Measurements from ENCODE around the gene SRD5A1.

DNA sequence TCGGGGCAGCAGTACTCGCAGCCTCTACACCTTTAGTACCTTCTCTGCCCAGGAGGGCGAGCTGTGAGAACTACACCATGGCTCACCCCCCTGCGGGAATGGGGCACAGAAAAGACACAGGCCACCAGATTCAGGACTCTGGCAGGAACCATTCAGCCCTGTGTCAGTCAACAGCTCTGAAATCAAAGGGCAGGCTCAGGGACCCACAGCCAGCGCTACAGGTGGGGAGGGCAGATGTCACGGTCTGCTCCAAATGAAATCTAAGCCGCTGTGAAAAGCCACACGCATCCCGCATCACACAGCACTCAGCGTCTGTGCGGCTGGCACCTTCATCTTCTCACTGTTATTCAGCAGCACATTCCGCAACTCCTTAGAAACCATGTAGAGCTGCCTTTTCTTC lies 28.3 kb upstream of the SRD5A1 start:
- TF ChIP-seq, protein P1, sequence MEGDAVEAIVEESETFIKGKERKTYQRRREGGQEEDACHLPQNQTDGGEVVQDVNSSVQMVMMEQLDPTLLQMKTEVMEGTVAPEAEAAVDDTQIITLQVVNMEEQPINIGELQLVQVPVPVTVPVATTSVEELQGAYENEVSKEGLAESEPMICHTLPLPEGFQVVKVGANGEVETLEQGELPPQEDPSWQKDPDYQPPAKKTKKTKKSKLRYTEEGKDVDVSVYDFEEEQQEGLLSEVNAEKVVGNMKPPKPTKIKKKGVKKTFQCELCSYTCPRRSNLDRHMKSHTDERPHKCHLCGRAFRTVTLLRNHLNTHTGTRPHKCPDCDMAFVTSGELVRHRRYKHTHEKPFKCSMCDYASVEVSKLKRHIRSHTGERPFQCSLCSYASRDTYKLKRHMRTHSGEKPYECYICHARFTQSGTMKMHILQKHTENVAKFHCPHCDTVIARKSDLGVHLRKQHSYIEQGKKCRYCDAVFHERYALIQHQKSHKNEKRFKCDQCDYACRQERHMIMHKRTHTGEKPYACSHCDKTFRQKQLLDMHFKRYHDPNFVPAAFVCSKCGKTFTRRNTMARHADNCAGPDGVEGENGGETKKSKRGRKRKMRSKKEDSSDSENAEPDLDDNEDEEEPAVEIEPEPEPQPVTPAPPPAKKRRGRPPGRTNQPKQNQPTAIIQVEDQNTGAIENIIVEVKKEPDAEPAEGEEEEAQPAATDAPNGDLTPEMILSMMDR (IDR thresholded peaks at IDR 0.05 in 4 of 5, conservative IDR thresholded peaks at IDR 0.05 in 1 of 5), result no peak
- TF ChIP-seq POLR2A (IDR thresholded peaks at IDR 0.05), result no peak
